GM18517 (cell line): ENCODE measurements around the gene TGFA.
"Not testable (repeated sequence)": the region's sequence is repeated elsewhere in the genome, so short reads cannot be mapped to it uniquely, and the experiment has no call there.

ENCODE experiments used
- ATAC-seq: cut with Tn5 transposase; IDR thresholded peaks from one replicate; pipeline ENCODE4 v1.9.1; 2021; ENCODE audit warnings: mild to moderate bottlenecking, moderate library complexity; ENCODE audit not compliant: unreplicated experiment

The TGFA gene

GRCh38 chr2:70467237-70467636, 86.4 kb downstream of the TGFA start:
- no peak for ATAC-seq

GRCh38 chr2:70466647-70467046, 87.0 kb downstream of the TGFA start:
- not testable (repeated sequence) for ATAC-seq

GRCh38 chr2:70463997-70464396, 89.6 kb downstream of the TGFA start:
- ATAC-seq = no peak

- ATAC-seq = no peak
These were observed 90.0 kb downstream of the TGFA start for GRCh38 chr2:70463581-70463980.

- ATAC-seq = no peak
These were observed 91.4 kb downstream of the TGFA start for GRCh38 chr2:70461981-70462876.

- no peak for ATAC-seq
These were observed 92.2 kb downstream of the TGFA start for GRCh38 chr2:70461414-70461813.

- ATAC-seq = no peak
These were observed 93.3 kb downstream of the TGFA start for GRCh38 chr2:70460333-70460732.

GRCh38 chr2:70458661-70459060, 95.0 kb downstream of the TGFA start:
- no peak for ATAC-seq

GRCh38 chr2:70456585-70457495, 96.8 kb downstream of the TGFA start:
- no peak for ATAC-seq

GRCh38 chr2:70454936-70455544, 98.6 kb downstream of the TGFA start:
- ATAC-seq = no peak

GRCh38 chr2:70450641-70451250, 102.9 kb downstream of the TGFA start:
- ATAC-seq = no peak

- ATAC-seq = no peak
These were observed 105.6 kb downstream of the TGFA start for GRCh38 chr2:70448041-70448440.

GRCh38 chr2:70443726-70444125, 109.9 kb downstream of the TGFA start:
- ATAC-seq = no peak

- no peak for ATAC-seq
These were observed 110.6 kb downstream of the TGFA start for GRCh38 chr2:70443078-70443465.

- no peak for ATAC-seq
These were observed 111.1 kb downstream of the TGFA start for GRCh38 chr2:70442301-70443077.

- ATAC-seq = no peak
These were observed 113.0 kb downstream of the TGFA start for GRCh38 chr2:70440621-70441020.

- no peak for ATAC-seq
These were observed 118.5 kb downstream of the TGFA start for GRCh38 chr2:70435138-70435537.

- no peak for ATAC-seq
These were observed 120.3 kb downstream of the TGFA start for GRCh38 chr2:70433315-70433714.

- no peak for ATAC-seq
These were observed 121.8 kb downstream of the TGFA start for GRCh38 chr2:70431716-70432347.

- no peak for ATAC-seq
These were observed 127.3 kb downstream of the TGFA start for GRCh38 chr2:70426341-70426740.
